Breast epithelium (tissue), 3 donors: ENCODE measurements around the gene ILK. TPM values are rescaled to one million over a fixed set of nuclear protein-coding genes. Genes with fewer than 3 reads are reported as not detected.

ENCODE experiments used
- total RNA-seq, 3 donors: library from RNA; depleted of rRNA; stranded (reverse); fragments of >200 nt; gene quantifications; one replicate each; pipeline ENCODE4 v1.1.0, GENCODE V29; 2016

Gene ILK
- total RNA-seq, 3 donors from 2014 or later: 113 to 118 (median 113) TPM

Other genes starting within 250 kb of the ILK start
- gene SMPD1, start 213.3 kb upstream of the ILK start, total RNA-seq: 10 to 100 TPM; 15.7 to 30.4 (median 17.3) TPM
- gene APBB1, start 184.7 kb upstream of the ILK start, total RNA-seq: 10 to 100 TPM; 25.6 to 40.0 (median 36.3) TPM
- gene HPX, start 162.8 kb upstream of the ILK start, total RNA-seq: 10 to 100 TPM in 2 of 3 donors, under 1 TPM in 1; 0.96 to 25.2 (median 12.9) TPM
- gene TRIM3, start 129.8 kb upstream of the ILK start, total RNA-seq: 10 to 100 TPM; 21.6 to 43.9 (median 32.6) TPM
- 100 to 1,000 TPM in 2 of 3 donors, 10 to 100 TPM in 1; 40.0 to 129 (median 121) TPM for gene ARFIP2, start 122.4 kb upstream of the ILK start, total RNA-seq
- gene TIMM10B, start 122.3 kb upstream of the ILK start, total RNA-seq: 10 to 100 TPM; 30.7 to 49.2 (median 39.3) TPM
- gene DNHD1, start 106.5 kb upstream of the ILK start, total RNA-seq: 10 to 100 TPM; 12.3 to 21.6 (median 14.9) TPM
- gene RRP8, start 158 bp upstream of the ILK start, total RNA-seq: 10 to 100 TPM in 2 of 3 donors, 1 to 10 TPM in 1; 8.8 to 22.2 (median 20.3) TPM
- gene TAF10, start 8.4 kb downstream of the ILK start, total RNA-seq: 10 to 100 TPM; 45.4 to 82.6 (median 54.7) TPM
- gene TPP1, start 15.6 kb downstream of the ILK start, total RNA-seq: 10 to 100 TPM; 27.2 to 71.4 (median 38.2) TPM
- gene DCHS1, start 52.0 kb downstream of the ILK start, total RNA-seq: 10 to 100 TPM in 2 of 3 donors, 1 to 10 TPM in 1; 7.2 to 18.0 (median 13.8) TPM
- gene MRPL17, start 79.6 kb downstream of the ILK start, total RNA-seq: 10 to 100 TPM; 16.8 to 25.2 (median 18.9) TPM
- gene OR2AG2, start 168.2 kb downstream of the ILK start, total RNA-seq: 1 to 10 TPM in 1 of 3 donors, under 1 TPM in 1, not detected in 1; 0.44 to 3.6 TPM
- not detected for gene OR2AG1, start 179.2 kb downstream of the ILK start, total RNA-seq
- gene OR6A2, start 195.9 kb downstream of the ILK start, total RNA-seq: 1 to 10 TPM in 1 of 3 donors, under 1 TPM in 2; 0.16 to 1.2 (median 0.33) TPM
- not detected for gene OR10A5, start 241.9 kb downstream of the ILK start, total RNA-seq